ENCODE measurements around the gene PNLIPRP1.

Gene PNLIPRP1

DNA sequence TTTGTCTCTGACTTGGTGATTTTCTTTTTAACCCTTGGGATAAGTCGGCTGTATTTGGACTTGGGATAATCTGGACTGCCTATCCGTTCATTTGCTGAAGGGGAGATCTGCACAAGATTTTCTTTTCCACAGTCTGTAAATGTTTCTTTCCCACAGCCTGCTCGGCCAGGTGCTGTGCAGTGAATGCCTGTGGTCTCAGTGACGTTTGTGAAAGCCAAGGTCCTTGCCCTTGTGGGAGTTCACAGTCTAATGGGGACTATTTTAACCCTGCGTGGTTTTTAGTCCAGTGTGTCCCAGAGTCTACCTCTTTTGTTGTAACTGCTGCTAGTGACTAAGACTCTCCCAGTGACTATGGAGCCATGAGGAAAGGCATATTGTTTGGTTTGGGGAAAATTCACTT is 36.1 kb upstream of the PNLIPRP1 start:
- no peak for TF ChIP-seq CTCF (IDR thresholded peaks at IDR 0.05; ENCODE audit: extremely low read depth, insufficient read depth, missing control alignments)
- no peak for DNase-seq (ENCODE audit: low spot score)
- in situ Hi-C loops (cut with MboI; ENCODE audit: low pct_unique_long_range_greater_than_20kb, low sequenced_read_pairs, unreplicated experiment), result no loop called here

DNA sequence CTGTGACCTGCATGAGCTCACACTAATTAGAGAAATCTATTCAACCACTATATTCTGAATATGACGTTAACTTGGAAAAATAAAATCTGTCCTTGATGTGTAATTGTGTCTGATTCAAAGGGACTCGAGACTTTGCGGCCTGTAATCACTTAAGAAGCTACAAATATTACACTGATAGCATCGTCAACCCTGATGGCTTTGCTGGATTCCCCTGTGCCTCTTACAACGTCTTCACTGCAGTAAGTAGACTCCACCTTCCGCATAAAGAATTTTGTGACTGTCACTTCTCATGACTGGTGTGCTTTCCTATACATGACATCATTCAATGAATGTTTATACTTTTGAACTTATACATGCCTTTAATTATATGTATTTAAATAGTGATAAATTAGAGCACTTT is 34.9 kb upstream of the PNLIPRP1 start:
- DNase-seq (ENCODE audit: low spot score), result no peak
- in situ Hi-C loops (cut with MboI; ENCODE audit: low pct_unique_long_range_greater_than_20kb, low sequenced_read_pairs, unreplicated experiment), result no loop called here
- no peak for TF ChIP-seq CTCF (IDR thresholded peaks at IDR 0.05; ENCODE audit: extremely low read depth, insufficient read depth, missing control alignments)

GRCh38 chr10:116557305-116557880 is 33.4 kb upstream of the PNLIPRP1 start:
- in situ Hi-C loops (cut with MboI; ENCODE audit: low pct_unique_long_range_greater_than_20kb, low sequenced_read_pairs, unreplicated experiment), result no loop called here
- no peak for TF ChIP-seq CTCF (IDR thresholded peaks at IDR 0.05; ENCODE audit: extremely low read depth, insufficient read depth, missing control alignments)
- DNase-seq (ENCODE audit: low spot score), result no peak

- no peak for DNase-seq (ENCODE audit: low spot score)
- no peak for TF ChIP-seq CTCF (IDR thresholded peaks at IDR 0.05; ENCODE audit: extremely low read depth, insufficient read depth, missing control alignments)
- in situ Hi-C loops (cut with MboI; ENCODE audit: low pct_unique_long_range_greater_than_20kb, low sequenced_read_pairs, unreplicated experiment), result no loop called here
These were observed 25.2 kb upstream of the PNLIPRP1 start for GRCh38 chr10:116565534-116565933.

- in situ Hi-C loops (cut with MboI; ENCODE audit: low pct_unique_long_range_greater_than_20kb, low sequenced_read_pairs, unreplicated experiment), result no loop called here
- no peak for TF ChIP-seq CTCF (IDR thresholded peaks at IDR 0.05; ENCODE audit: extremely low read depth, insufficient read depth, missing control alignments)
- DNase-seq (ENCODE audit: low spot score), result no peak
These were observed 23.8 kb upstream of the PNLIPRP1 start for GRCh38 chr10:116566932-116567331.

DNA sequence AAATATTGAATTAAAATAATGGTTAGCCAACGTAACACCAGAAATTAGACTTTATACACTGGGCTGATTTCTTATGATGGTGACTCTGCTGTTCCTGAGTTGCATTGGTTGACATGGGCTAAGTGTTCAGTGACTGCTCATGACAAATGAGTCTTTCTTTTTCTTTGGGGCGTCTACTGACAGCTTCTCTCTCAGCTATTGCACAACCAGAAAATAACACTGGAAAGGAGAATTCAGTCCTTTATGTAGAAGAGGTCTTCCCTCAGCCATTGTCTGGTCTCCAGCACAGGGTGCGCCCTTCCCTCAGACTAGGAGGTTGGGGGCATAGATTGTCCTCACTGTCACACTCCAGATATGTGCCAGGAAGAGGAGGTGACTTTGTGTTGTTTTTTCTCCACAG is 23.4 kb upstream of the PNLIPRP1 start:
- in situ Hi-C loops (cut with MboI; ENCODE audit: low pct_unique_long_range_greater_than_20kb, low sequenced_read_pairs, unreplicated experiment), result no loop called here
- TF ChIP-seq CTCF (IDR thresholded peaks at IDR 0.05; ENCODE audit: extremely low read depth, insufficient read depth, missing control alignments), result no peak
- DNase-seq (ENCODE audit: low spot score), result no peak

DNA sequence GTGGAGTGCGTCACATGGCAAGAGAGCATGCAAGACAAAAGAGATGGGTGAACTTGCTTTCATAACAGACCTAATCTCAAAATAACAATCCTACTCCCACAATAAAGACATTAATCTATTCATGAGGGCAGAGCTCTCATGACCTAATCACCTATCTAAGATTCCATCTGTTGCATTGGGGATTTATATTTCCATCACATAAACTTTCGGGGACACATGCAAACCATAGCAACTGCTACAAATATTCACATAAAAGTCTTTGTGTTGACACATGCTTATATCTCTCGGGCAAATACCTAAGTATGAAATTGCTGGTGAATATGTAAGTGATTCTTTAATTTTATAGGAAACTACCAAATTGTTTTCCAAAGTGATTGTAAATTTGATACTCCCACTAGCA is 16.0 kb upstream of the PNLIPRP1 start:
- no peak for DNase-seq (ENCODE audit: low spot score)
- no peak for TF ChIP-seq CTCF (IDR thresholded peaks at IDR 0.05; ENCODE audit: extremely low read depth, insufficient read depth, missing control alignments)
- in situ Hi-C loops (cut with MboI; ENCODE audit: low pct_unique_long_range_greater_than_20kb, low sequenced_read_pairs, unreplicated experiment), result no loop called here

All from GM13977 (cell line).